A673 (cell line): ENCODE measurements around the gene CD19.

Source experiments
- EZH2 ChIP-seq: fragments of 200-600 bp; sonication (generic); IDR thresholded peaks from 2 replicates; pipeline ENCODE4 v1.6.1; 2017; ENCODE audit warnings: borderline replicate concordance, low read depth, mild to moderate bottlenecking, mixed read lengths, antibody characterized with exemption, low read length; ENCODE audit not compliant: poor library complexity, severe bottlenecking
- TF ChIP-seq, protein P1 (sequence below): fragments of 300-800, 200-600 bp; sonication (generic); conservative IDR thresholded peaks from 2 replicates; pipeline ENCODE4 v1.5.1; 2017; ENCODE audit warnings: low read depth, mild to moderate bottlenecking, antibody characterized with exemption, low read length, moderate library complexity, mixed read lengths

DNA sequence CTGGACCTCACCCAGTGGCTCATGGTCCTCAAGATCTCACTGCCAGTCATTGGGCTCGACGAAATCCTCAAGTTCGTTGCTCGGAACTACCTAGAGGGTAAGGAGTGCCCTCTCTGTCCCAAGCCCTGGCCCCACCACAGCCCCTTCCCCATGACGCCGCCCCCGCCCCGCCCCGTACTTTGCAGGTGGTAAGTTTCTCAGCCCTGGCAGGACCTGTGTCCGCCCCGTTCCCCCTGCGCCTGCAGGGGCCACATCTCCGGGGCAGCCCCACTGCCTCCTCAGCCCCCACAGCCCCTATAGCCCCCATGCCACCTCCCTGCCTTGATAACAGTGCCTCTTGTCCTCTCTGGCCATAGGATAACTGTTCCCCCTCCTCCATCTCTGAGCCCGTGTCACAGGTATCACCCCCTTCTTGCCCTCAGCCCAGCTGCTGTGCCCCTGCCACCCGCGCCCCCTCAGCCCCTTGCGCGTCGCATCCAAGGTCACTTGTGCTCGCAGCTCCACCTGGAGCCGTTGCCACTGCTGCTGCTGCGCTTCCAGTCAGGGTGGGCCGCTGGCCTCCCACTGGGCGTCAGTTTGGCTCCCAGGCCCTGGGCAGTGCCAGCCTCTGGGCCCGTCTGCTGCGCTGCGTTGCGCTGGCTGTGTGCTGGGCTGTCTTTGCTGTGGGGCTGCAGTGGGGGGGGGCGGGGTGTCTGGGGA, 28.3 kb upstream of the CD19 start:
- TF ChIP-seq, protein P1, sequence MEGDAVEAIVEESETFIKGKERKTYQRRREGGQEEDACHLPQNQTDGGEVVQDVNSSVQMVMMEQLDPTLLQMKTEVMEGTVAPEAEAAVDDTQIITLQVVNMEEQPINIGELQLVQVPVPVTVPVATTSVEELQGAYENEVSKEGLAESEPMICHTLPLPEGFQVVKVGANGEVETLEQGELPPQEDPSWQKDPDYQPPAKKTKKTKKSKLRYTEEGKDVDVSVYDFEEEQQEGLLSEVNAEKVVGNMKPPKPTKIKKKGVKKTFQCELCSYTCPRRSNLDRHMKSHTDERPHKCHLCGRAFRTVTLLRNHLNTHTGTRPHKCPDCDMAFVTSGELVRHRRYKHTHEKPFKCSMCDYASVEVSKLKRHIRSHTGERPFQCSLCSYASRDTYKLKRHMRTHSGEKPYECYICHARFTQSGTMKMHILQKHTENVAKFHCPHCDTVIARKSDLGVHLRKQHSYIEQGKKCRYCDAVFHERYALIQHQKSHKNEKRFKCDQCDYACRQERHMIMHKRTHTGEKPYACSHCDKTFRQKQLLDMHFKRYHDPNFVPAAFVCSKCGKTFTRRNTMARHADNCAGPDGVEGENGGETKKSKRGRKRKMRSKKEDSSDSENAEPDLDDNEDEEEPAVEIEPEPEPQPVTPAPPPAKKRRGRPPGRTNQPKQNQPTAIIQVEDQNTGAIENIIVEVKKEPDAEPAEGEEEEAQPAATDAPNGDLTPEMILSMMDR = no peak
- no peak for TF ChIP-seq EZH2
